Nephron progenitor cell (in vitro differentiated cells): ENCODE data around the gene RSL1D1.

Experiments used
- DNase-seq: peaks from one replicate; pipeline ENCODE4 v3.0.0; 2021
- H3K27ac Mint-ChIP-seq: 2 replicates; pipeline ENCODE4 v1.8.0; 2021; ENCODE audit warnings: mild to moderate bottlenecking, moderate library complexity, mixed read lengths
- H3K27me3 Mint-ChIP-seq: 2 replicates; pipeline ENCODE4 v1.8.0; 2021; ENCODE audit warnings: mild to moderate bottlenecking, low read depth, mixed read lengths; ENCODE audit not compliant: poor library complexity
- H3K36me3 Mint-ChIP-seq: 2 replicates; pipeline ENCODE4 v1.8.0; 2021; ENCODE audit warnings: low read depth, mixed read lengths
- H3K4me1 Mint-ChIP-seq: 2 replicates; pipeline ENCODE4 v1.8.0; 2021; ENCODE audit warnings: mixed read lengths
- H3K4me3 Mint-ChIP-seq: 2 replicates; pipeline ENCODE4 v1.8.0; 2021; ENCODE audit warnings: mild to moderate bottlenecking, moderate library complexity, mixed read lengths
- H3K9me3 Mint-ChIP-seq: 2 replicates; pipeline ENCODE4 v1.8.0; 2021; ENCODE audit warnings: mild to moderate bottlenecking, moderate library complexity, mixed read lengths
- CTCF ChIP-seq: fragments of 200-600 bp; sonication (generic); IDR thresholded peaks from 2 replicates; pipeline ENCODE4 v1.5.0; 2021; ENCODE audit warnings: antibody characterized with exemption

RSL1D1 gene

GRCh38 chr16:11799509-11800381 lies 51.6 kb downstream of the RSL1D1 start:
- TF ChIP-seq CTCF: no peak
- H3K27ac Mint-ChIP-seq: peak overlapping the region; percentile 42

GRCh38 chr16:11799017-11799381 lies 52.3 kb downstream of the RSL1D1 start:
- Mint-ChIP-seq H3K4me3 (peak overlapping the region; percentile 94), H3K27ac (peak overlapping the region; percentile 100), H3K9me3 (no peaks in the 10 kb centered on the region), H3K36me3 (peaks cover 13% of the 10 kb centered on the region), H3K27me3 (no peaks in the 10 kb centered on the region), H3K4me1 (peaks cover 59% of the 10 kb centered on the region)
- TF ChIP-seq CTCF: no peak
- no peak for DNase-seq

More at GRCh38 chr16:11799509-11800381, 51.6 kb downstream of the RSL1D1 start:
- Mint-ChIP-seq H3K4me1 (peaks cover 52% of the 10 kb centered on the region), H3K36me3 (peaks cover 5% of the 10 kb centered on the region), H3K27me3 (no peaks in the 10 kb centered on the region), H3K4me3 (peak overlapping the region; percentile 94), H3K9me3 (no peaks in the 10 kb centered on the region)
- no peak for DNase-seq

GRCh38 chr16:11797957-11798299 lies 53.4 kb downstream of the RSL1D1 start:
- Mint-ChIP-seq H3K4me3 (peak overlapping the region; percentile 94), H3K9me3 (no peaks in the 10 kb centered on the region), H3K27me3 (no peaks in the 10 kb centered on the region), H3K4me1 (peaks cover 63% of the 10 kb centered on the region), H3K36me3 (peaks cover 14% of the 10 kb centered on the region), H3K27ac (peak overlapping the region; percentile 100)
- TF ChIP-seq CTCF: no peak
- no peak for DNase-seq

- Mint-ChIP-seq H3K9me3 (no peaks in the 10 kb centered on the region), H3K27me3 (no peaks in the 10 kb centered on the region), H3K4me1 (peaks cover 69% of the 10 kb centered on the region), H3K4me3 (peak within 1 kb of the TSS; percentile 94), H3K27ac (peak within 1 kb of the TSS; percentile 100), H3K36me3 (peaks cover 14% of the 10 kb centered on the region)
- peak; percentile 93 for DNase-seq
- peak; percentile 56 for TF ChIP-seq CTCF
Observed at GRCh38 chr16:11797166-11797956, 54.0 kb downstream of the RSL1D1 start, which contains the start of gene ZC3H7A. Gene ZC3H7A, minus strand, starts transcription at chr16:11797258. Its CDS starts 14,904 bp downstream, at chr16:11782354.

- H3K36me3 Mint-ChIP-seq: peaks cover 14% of the 10 kb centered on the region
- no peak for TF ChIP-seq CTCF
- no peaks in the 10 kb centered on the region for H3K9me3 Mint-ChIP-seq
- DNase-seq: peak; percentile 61
- peak overlapping the region; percentile 83 for H3K27ac Mint-ChIP-seq
- H3K27me3 Mint-ChIP-seq: no peaks in the 10 kb centered on the region
- peaks cover 75% of the 10 kb centered on the region for H3K4me1 Mint-ChIP-seq
- peak overlapping the region; percentile 92 for H3K4me3 Mint-ChIP-seq
Observed at GRCh38 chr16:11796227-11797165, 54.8 kb downstream of the RSL1D1 start.
